Uterus (tissue), 2 donors: ENCODE data around the gene SKA2.

Source experiments
- POLR2A ChIP-seq, 2 donors: fragments of 450-650 bp; IDR thresholded peaks; one replicate each; pipeline ENCODE4 v1.6.1; 2016; ENCODE audit warnings: antibody characterized with exemption in 2 of 2, mild to moderate bottlenecking in 1 of 2, moderate library complexity in 1 of 2
- TF ChIP-seq, protein P1 (sequence below), 4 experiments: fragments of 200-600 bp in 2 of 4; fragments of 450-650 bp in 2 of 4; sonication (generic) in 2 of 4; IDR thresholded peaks; one replicate each; pipeline ENCODE4 v1.5.1; 2016 to 2019; ENCODE audit warnings: antibody characterized with exemption in 4 of 4, mild to moderate bottlenecking in 2 of 4, moderate library complexity in 1 of 4

- TF ChIP-seq, protein P1, sequence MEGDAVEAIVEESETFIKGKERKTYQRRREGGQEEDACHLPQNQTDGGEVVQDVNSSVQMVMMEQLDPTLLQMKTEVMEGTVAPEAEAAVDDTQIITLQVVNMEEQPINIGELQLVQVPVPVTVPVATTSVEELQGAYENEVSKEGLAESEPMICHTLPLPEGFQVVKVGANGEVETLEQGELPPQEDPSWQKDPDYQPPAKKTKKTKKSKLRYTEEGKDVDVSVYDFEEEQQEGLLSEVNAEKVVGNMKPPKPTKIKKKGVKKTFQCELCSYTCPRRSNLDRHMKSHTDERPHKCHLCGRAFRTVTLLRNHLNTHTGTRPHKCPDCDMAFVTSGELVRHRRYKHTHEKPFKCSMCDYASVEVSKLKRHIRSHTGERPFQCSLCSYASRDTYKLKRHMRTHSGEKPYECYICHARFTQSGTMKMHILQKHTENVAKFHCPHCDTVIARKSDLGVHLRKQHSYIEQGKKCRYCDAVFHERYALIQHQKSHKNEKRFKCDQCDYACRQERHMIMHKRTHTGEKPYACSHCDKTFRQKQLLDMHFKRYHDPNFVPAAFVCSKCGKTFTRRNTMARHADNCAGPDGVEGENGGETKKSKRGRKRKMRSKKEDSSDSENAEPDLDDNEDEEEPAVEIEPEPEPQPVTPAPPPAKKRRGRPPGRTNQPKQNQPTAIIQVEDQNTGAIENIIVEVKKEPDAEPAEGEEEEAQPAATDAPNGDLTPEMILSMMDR (IDR thresholded peaks at IDR 0.05), result no peak
- no peak for TF ChIP-seq POLR2A (IDR thresholded peaks at IDR 0.05)
Observed at GRCh38 chr17:59110973-59111372, 44.0 kb downstream of the SKA2 start.
